HUDEP-2 (cell line): ENCODE results near the gene RAPGEF6.
"Not testable (repeated sequence)": the region's sequence is repeated elsewhere in the genome, so short reads cannot be mapped to it uniquely, and the experiment has no call there.

ENCODE experiments used
- DNase-seq, 76 experiments: peaks; one replicate each; lab custom pipeline; 2025; ENCODE audit not compliant: unreplicated experiment in 76 of 76; lab: John Stamatoyannopoulos, UW

The RAPGEF6 gene

DNA sequence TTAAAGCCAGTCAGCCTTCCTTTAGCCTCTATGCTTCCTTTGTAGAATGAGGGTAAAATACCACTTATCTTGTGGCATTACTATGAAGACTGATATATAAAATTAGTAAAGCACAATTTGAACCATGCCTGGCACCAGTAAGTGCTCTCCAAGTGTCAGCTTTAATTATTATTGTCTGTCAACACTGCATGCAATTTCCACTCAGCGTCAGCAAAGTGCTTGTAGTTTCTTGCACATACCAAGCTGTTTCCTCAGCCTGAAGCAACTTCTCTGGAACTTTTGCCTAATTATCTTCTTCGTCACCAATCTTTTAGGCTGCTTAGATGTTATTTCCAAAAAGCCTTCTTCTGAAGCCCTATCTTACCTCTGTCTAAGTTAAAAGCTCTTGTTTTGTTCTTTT lies 193.8 kb downstream of the RAPGEF6 start:
- DNase-seq = no peak

- DNase-seq = peak in 66 of 76 experiments; percentile 2 to 78 (median 34)
These were observed 198.9 kb downstream of the RAPGEF6 start for GRCh38 chr5:131436081-131436480.

DNA sequence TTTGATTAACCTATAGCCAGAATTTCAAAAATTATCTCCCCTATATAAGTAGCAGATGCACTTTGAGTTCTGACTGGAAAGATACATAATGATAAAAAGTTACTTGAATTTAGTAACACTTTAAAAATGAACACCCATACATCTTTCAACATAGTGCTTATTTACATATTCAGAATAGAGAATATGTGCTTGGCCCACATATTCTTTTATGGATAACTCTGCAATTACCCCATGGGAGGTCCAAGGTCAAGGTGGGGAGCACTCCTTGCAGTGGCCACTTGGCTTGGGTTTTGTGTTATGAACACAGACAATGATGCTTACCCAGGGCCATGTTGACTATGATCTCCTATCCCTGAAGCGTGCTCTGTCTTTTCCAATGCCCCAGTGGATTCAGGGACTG lies 201.9 kb downstream of the RAPGEF6 start:
- no peak for DNase-seq

DNA sequence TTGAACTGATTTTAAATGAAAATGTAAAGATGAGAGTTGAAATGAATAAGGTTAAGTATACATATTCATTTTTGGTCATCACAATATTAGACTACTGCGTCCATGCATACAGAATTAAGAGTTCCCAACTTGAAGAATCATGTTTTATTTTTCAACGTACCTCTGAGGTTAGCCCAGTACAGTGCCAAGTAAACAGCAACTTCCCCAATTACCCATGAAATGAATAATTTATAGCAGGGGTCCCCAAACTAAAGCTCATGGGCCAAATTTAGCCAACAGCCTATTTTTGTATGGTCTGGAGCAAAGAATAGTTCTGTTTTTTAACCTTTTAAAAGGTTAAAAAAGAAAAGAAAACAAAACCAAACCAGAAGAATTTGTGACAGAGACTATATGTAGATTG lies 203.2 kb downstream of the RAPGEF6 start:
- no peak for DNase-seq

- no peak for DNase-seq
These were observed 204.2 kb downstream of the RAPGEF6 start for GRCh38 chr5:131430794-131431193.

DNA sequence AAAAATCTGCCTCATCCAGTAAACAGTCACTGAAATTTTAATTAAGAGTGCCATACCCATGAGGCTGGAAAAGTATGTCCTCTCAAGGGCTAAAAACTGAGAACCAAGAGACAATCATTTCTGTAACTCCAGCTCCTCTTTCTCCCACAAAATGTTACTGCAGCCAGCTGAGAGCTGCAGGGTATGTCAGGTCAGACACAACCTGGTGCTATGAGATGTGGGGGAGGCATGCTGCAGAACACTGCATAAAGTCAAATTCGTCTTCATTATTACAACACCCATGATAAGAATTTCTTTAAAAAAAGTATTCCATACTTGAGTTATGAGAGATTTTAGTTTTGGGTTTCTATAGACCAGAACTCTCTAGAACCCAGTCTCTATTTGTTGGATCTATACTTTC lies 209.0 kb downstream of the RAPGEF6 start:
- no peak for DNase-seq

DNA sequence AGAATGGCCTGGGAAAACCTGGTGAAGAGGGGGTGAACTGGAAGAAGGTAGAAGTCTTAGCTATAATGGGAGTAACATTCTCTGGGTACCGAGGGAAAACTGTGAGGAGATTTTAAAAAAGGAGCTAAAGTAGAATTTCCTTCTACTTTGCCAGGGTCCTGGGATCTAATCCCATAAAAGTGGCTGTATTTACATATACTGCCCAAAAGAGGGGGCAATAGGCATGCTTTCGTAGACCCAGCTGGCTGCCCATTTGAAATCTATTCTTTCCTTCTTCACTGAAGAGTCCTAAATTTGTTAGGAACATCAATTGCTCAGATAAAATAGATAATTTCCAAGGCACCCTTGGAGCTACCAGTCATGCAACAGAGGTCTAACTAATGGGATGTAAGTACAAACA lies 212.0 kb downstream of the RAPGEF6 start:
- DNase-seq = peak in 4 of 76 experiments; percentile 2 to 11 (median 5)

GRCh38 chr5:131419877-131420276 lies 215.2 kb downstream of the RAPGEF6 start:
- DNase-seq = no peak

DNA sequence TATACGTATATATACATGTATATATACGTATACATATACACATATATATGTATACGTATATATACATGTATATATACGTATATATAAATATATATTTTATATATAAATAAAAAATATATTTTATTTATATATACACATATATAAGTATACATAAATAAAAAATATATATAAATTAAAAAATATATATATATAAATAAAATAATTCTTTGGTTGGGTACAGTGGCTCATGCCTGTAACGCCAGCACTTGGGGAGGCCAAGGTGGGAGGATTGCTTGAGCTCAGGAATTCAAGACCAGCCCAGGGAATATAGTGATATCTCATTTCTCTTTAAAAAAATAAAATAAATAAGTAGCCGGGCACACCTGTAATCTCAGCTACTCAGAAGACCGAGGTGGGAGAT lies 216.2 kb downstream of the RAPGEF6 start:
- DNase-seq = no peak

DNA sequence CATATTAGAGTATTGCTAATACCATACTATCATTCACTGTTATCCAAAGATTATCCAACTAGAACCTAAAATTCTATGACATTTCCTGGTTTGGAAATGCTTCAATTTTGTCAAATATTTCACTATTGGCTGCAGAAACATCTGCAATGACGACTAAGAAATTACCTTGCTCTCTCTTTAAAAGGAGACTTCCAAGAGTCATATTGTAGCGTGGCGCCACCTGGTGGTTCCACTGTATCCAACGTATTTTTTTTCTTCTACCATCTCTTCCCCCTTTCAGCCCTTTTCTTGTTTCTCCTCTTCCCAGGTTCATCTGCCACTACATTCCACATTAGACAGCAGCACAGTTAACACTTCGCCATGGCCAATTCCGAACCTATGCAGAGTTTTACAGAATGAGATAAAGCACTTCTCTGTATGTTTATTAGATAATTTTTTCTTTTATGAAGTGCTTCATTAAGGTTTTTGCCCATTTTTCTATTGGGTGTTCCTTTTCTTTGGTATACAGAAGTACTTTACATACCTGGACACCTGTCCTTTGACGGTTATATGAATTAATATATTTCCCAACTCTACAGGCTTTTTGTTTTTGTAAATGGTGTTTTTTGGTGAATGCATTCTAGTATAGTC lies 217.7 kb downstream of the RAPGEF6 start:
- peak in 65 of 76 experiments; percentile 5 to 74 (median 54) for DNase-seq

DNA sequence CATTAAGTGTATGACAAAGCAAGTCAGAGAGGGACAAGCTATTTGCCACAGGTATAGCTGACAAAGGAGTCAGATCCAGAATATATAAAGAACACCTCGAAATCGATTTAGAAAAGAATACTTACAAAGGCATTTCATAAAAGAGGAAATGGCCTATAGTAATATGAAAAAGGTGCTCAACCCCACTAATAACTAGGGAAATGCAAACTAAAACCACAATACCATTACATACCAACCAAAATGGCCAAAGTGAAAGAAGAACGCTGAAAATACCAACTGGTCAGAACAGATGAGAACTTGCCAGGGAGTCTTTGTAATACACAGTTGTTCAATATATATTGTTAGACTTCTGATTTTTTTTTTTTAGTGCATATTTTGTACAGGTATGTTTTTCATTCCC lies 218.3 kb downstream of the RAPGEF6 start:
- DNase-seq = no peak

- DNase-seq = no peak
These were observed 221.1 kb downstream of the RAPGEF6 start for GRCh38 chr5:131413605-131414559.

DNA sequence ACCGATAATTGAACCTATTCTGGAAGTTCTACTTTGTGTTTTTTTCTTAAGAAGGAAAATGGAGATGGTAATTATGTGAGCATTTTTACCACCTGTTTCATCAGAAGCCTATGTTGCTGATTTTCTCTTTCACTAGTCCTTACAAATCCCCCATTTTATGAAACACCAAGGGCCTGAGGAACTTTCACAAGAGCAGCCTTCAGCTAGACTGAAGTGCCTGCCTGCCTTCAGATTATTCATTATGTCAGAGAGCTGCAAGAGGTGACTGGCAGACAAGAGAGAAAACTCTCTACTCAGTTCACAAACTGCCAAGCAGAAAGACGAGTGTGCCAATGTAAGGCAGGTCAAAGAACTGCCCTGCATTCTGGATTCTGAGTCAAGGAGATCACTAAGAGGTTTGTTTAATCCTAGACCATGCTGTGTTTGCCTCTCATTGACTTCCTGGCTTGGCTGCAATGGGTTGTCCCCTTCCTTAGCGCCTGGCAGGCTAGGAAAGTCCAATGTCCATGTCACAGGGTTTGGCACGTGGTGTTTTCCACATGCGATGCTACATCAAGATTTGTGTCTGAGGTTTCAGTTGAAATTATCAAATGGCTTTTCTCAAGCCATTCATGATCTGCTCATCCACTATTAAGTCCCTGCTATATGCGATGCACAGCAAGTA lies 227.9 kb downstream of the RAPGEF6 start:
- DNase-seq = no peak

GRCh38 chr5:131406076-131406475 lies 229.0 kb downstream of the RAPGEF6 start:
- DNase-seq = no peak

DNA sequence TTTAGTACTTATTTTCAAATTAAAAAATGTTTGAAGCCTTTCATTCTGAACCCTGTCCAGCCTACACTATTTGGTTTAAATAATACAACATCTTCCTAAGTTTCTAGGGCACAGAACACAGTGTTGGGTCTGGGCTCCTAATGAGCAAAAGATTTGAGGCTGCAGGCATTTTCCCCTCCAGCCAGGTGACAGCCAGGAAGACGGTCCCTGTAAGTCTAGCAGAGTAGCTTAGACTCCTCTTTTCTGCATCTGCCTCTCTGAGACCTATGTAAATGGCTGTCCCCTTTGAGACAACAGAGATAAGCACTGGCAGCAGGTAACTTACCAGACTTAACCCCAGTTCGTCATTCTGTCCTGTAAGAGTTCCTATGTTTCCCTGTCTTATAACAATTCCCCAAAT lies 229.4 kb downstream of the RAPGEF6 start:
- no peak for DNase-seq

DNA sequence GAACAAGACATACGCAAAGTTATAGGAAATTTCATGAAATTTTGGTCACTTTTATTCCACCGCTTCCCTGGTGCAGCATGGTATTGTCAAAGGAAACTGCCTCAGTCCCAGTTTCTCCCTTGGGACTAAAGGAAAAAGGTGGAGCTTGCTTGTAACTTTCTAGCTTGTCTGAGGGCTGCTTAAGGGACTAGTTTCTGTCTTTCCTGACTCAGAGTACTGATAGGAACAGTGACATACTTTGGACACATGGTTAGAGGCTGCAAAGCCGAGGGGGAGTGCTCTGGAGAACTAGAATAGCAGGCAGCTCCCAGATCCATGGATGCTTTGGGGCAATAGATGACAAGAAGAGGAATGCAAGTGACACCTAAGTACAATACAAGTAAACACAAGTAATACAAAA lies 234.4 kb downstream of the RAPGEF6 start:
- DNase-seq = no peak

- DNase-seq = not testable (repeated sequence)
These were observed 236.0 kb downstream of the RAPGEF6 start for GRCh38 chr5:131399007-131399406.

DNA sequence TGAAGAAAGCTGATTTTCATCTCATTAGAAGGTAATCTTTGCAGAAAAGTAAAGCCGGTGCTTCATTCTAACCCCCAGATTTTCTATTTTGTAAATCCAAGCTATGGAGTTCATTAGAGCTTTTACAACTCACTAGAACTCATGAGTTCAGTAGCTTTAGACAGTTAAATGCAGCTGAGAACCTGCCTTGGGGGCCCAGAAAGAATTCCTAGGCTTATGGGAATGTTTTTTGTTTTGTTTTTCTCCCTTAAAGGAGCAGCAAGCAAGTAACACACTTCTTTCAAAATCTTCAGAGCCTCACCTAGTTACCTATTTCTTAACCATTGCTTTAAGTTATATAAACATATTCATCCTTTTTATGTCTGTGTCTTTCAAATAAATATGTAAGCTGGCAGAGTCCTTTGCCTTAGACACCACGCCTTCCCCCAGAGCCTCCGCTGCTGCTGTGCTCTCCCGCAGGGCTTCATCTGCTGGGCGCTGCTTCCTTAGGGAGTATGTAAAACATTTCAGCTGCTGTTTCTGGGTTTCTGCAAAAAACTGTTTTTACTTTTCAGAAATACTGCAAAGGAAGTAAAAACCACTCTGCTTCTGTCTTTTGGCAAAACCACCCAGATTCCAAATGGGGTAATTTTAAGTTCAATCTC lies 238.3 kb downstream of the RAPGEF6 start:
- DNase-seq = no peak

DNA sequence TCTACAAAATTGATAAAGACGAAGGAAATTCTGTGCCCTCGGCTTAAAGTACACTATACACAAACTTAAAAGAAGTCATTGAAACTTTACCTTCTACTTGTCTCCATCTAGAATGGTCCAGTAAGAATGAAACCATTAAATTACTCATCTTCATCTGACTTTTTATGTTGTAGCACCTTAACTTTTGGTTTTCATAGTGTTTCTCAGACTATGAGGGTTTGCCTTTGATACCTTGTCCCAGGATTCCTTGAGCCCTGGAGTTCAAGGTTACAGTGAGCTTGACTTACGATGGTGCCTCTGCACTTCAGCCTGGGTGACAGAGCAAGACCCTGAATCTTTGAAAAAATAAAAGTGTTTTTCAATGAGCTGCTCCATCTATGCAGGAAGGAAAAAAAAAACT lies 239.0 kb downstream of the RAPGEF6 start:
- no peak for DNase-seq

GRCh38 chr5:131394128-131394527 lies 240.9 kb downstream of the RAPGEF6 start:
- peak in 1 of 76 experiments; percentile 12 for DNase-seq

DNA sequence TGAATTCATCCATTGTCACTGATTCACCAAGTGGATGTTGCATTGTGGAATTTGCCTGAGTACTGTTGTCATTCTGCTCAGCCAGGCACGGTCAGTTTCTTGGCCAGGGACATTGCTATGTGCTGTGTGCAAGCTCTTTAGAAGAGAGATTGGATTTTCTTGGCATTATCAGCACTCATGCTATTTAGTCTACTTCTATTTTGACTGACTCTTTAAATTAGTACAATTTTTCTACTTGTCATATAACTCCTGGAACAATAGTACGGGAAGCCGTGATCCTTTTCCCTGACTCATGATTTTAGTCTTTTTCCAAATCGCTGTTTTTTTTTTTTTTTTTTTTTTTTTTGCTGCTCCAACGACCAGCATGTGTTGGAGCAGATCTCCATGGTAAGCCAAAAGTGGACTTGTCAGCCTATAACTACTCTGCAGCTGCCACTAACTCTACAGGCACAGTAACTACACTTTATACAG lies 241.5 kb downstream of the RAPGEF6 start:
- no peak for DNase-seq
